HepG2 (cell line): ENCODE data around the gene CDC42EP5. TPM values are rescaled to one million over a fixed set of nuclear protein-coding genes. Genes with fewer than 3 reads are reported as not detected.

ENCODE experiments used
- ATAC-seq: fragments of 200-7000 bp; cut with Tn5 transposase; 3 replicates; pipeline ENCODE4 v1.9.1; 2020; ENCODE audit warnings: mild to moderate bottlenecking, moderate library complexity
- BruUV-seq: library from RNA; stranded (reverse); fragments of 400-500 nt; replicated peaks from 2 replicates; lab custom pipeline; 2021; lab: Mats Ljungman, UMichigan
- CTCF ChIA-PET: fragments of 300-600 bp; formaldehyde crosslinking; extraction: SDS; loops from one replicate; lab custom pipeline; 2021; ENCODE audit warnings: low total read pairs, inconsistent platforms, low intra/inter-chr PET ratio; lab: Yijun Ruan, JAX
- POLR2A ChIA-PET: fragments of 350-600 bp; sonication (Branson Sonifier 250); formaldehyde crosslinking; loops from one replicate; lab custom pipeline; 2020; ENCODE audit warnings: antibody characterized with exemption, inconsistent platforms; lab: Yijun Ruan, JAX
- DNase-seq: peaks from one replicate; pipeline ENCODE4 v3.0.0-alpha.2; 2015; ENCODE audit warnings: low spot score
- FAIRE-seq: peaks from 3 replicates; lab custom pipeline; 2011; peaks lifted over from hg19 to GRCh38; lab: Jason Lieb, UNC
- H2AFZ ChIP-seq: one replicate; pipeline ENCODE4 v1.6.1; 2011; ENCODE audit warnings: low read length, inconsistent platforms
- H3K27ac ChIP-seq: fragments of 300-600 bp; 3 replicates; pipeline ENCODE4 v1.8.0; 2011; ENCODE audit warnings: mixed run types, mild to moderate bottlenecking, mixed read lengths, low read length, inconsistent platforms; ENCODE audit not compliant: insufficient read depth; ENCODE audit errors: extremely low read length
- H3K27me3 ChIP-seq, 2 experiments: fragments of 200-600 bp in 1 of 2; 2 replicates in 1 of 2; 3 replicates in 1 of 2; pipeline versions ENCODE4 v1.6.0 to v1.8.0; 2011; ENCODE audit warnings: low read length in 2 of 2, mild to moderate bottlenecking in 2 of 2, moderate library complexity in 2 of 2, inconsistent platforms in 1 of 2; ENCODE audit not compliant: insufficient read depth in 2 of 2, control insufficient read depth in 1 of 2
- H3K36me3 ChIP-seq, 2 experiments: fragments of 200-600 bp in 1 of 2; replicated peaks in 1 of 2; 2 replicates in 1 of 2; 3 replicates in 1 of 2; pipeline versions ENCODE4 v1.5.1 to v1.8.0; 2011; ENCODE audit warnings: low read length in 2 of 2, inconsistent platforms in 1 of 2; ENCODE audit not compliant: insufficient read depth in 2 of 2, control insufficient read depth in 1 of 2
- H3K4me1 ChIP-seq: 2 replicates; pipeline ENCODE4 v1.5.1; 2012; ENCODE audit warnings: low read length, inconsistent platforms; ENCODE audit not compliant: insufficient read depth
- H3K4me2 ChIP-seq: 2 replicates; pipeline ENCODE4 v1.6.0; 2011; ENCODE audit warnings: low read depth, low read length, inconsistent platforms
- H3K4me3 ChIP-seq, 3 experiments: fragments of 200-600 bp in 1 of 3; sonication (generic), shearing (Covaris generic) in 1 of 3; replicated peaks in 1 of 3; 2 replicates each; pipeline ENCODE4 v1.5.1; 2011 to 2016; ENCODE audit warnings: low read length in 3 of 3, inconsistent platforms in 2 of 3, low read depth in 2 of 3, mild to moderate bottlenecking in 2 of 3, control low read depth in 1 of 3, mixed read lengths in 1 of 3; ENCODE audit not compliant: insufficient read depth in 1 of 3
- H3K79me2 ChIP-seq: one replicate; pipeline ENCODE4 v1.6.1; 2011; ENCODE audit warnings: low read length, inconsistent platforms; ENCODE audit not compliant: insufficient read depth
- H3K9ac ChIP-seq: 2 replicates; pipeline ENCODE4 v1.6.0; 2011; ENCODE audit warnings: mild to moderate bottlenecking, low read depth, low read length, inconsistent platforms; ENCODE audit not compliant: insufficient read depth
- H3K9me3 ChIP-seq: 2 replicates; pipeline ENCODE4 v1.5.1; 2012; ENCODE audit warnings: mild to moderate bottlenecking, low read length
- H4K20me1 ChIP-seq: 2 replicates; pipeline ENCODE4 v1.6.0; 2011; ENCODE audit warnings: inconsistent platforms, mild to moderate bottlenecking, low read length, moderate library complexity; ENCODE audit not compliant: insufficient read depth
- CTCF ChIP-seq: sonication (generic); formaldehyde crosslinking; IDR thresholded peaks from 2 replicates; pipeline ENCODE4 v1.5.0; 2020; ENCODE audit warnings: mild to moderate bottlenecking, missing genetic modification reagents, moderate library complexity
- JDP2 ChIP-seq: sonication (generic); formaldehyde crosslinking; IDR thresholded peaks from 2 replicates; pipeline ENCODE4 v1.8.1; 2022; ENCODE audit warnings: missing genetic modification reagents, borderline replicate concordance
- KAT7 ChIP-seq: IDR thresholded peaks from 2 replicates; pipeline ENCODE4 v1.6.1; 2018; ENCODE audit warnings: borderline replicate concordance, missing compliant biosample characterization
- NPAS2 ChIP-seq: sonication (generic); formaldehyde crosslinking; IDR thresholded peaks from 2 replicates; pipeline ENCODE4 v1.8.0; 2022; ENCODE audit warnings: mild to moderate bottlenecking, missing genetic modification reagents, borderline replicate concordance
- PAF1 ChIP-seq: IDR thresholded peaks from 2 replicates; pipeline ENCODE4 v1.6.1; 2016; ENCODE audit warnings: missing genetic modification reagents, missing compliant biosample characterization
- POGK ChIP-seq: sonication (generic); formaldehyde crosslinking; conservative IDR thresholded peaks from 2 replicates; pipeline ENCODE4 v1.8.0; 2022; ENCODE audit warnings: mild to moderate bottlenecking, moderate library complexity, missing genetic modification reagents
- SMC3 ChIP-seq: IDR thresholded peaks from 2 replicates; pipeline ENCODE4 v1.6.1; 2011; ENCODE audit warnings: low read length, improper control_type of control experiment
- STAG1 ChIP-seq: sonication (generic); formaldehyde crosslinking; IDR thresholded peaks from 2 replicates; pipeline ENCODE4 v1.4.0; 2020; ENCODE audit warnings: missing genetic modification reagents
- ZBTB7B ChIP-seq: sonication (generic); formaldehyde crosslinking; IDR thresholded peaks from 2 replicates; pipeline ENCODE4 v1.4.0; 2020; ENCODE audit warnings: missing genetic modification reagents
- ZNF274 ChIP-seq: sonication (generic); formaldehyde crosslinking; IDR thresholded peaks from 2 replicates; pipeline ENCODE4 v1.5.1; 2020; ENCODE audit warnings: mild to moderate bottlenecking, missing genetic modification reagents
- WGBS: methylation state at CpG from one replicate; pipeline ENCODE4 v1.1.6; 2017; ENCODE audit warnings: low lambda C conversion rate; 5-methylcytosine and 5-hydroxymethylcytosine counted together
- in situ Hi-C: cut with HindIII; loops from 2 replicates; pipeline ENCODE4 v1.10.0; 2017; ENCODE audit warnings: low pct_unique_long_range_greater_than_20kb; ENCODE audit not compliant: extremely low pct_ligation_motif_present
- intact Hi-C: fragments of 100-400 bp; cut with micrococcal nuclease; formaldehyde crosslinking; loops from one replicate; pipeline ENCODE4 v1.10.0; 2022; ENCODE audit not compliant: unreplicated experiment
- polyA plus RNA-seq, 8 experiments: library from polyadenylated mRNA; depleted of rRNA in 3 of 8; stranded (reverse) in 7 of 8; unstranded in 1 of 8; fragments of >200 nt; fragmentation: Illumina TruSeq in 4 of 8; extraction: Trizol in 4 of 8; gene quantifications; 2 replicates each; pipeline versions ENCODE4 v1.2.1 to v1.2.3, GENCODE V29; 2011 to 2016; ENCODE audit warnings: low read depth in 4 of 8, missing spikeins in 1 of 8, mixed read lengths in 1 of 8; ENCODE audit not compliant: insufficient read depth in 1 of 8
- total RNA-seq, 5 experiments: library from RNA; depleted of rRNA; stranded (reverse); fragments of >200 nt; fragmentation: Illumina TruSeq; extraction: Trizol; gene quantifications; 2 replicates each; pipeline ENCODE4 v1.2.3, GENCODE V29; 2016; ENCODE audit warnings: low read depth in 1 of 5

CDC42EP5 gene
- total and polyA plus RNA-seq, 2 of the 13 experiments (the other 11 are each of a cell fraction or from before 2014, with no cell fraction given): 0.41 to 1.6 TPM

- in situ Hi-C loops (no loop called here), intact Hi-C loops (no loop called here)
- ATAC-seq (peak; percentile 50; the same call in 2 of the 3 replicates), FAIRE-seq (peak; percentile 75), DNase-seq (peak; percentile 49)
- no peak overlapping the region for H3K27ac ChIP-seq
- TF ChIP-seq ZNF274 (no peak), SMC3 (peak; percentile 18; the same call in 1 of the 2 replicates), PAF1 (CRISPR knock-in tag) (no peak), KAT7 (CRISPR knock-in tag) (no peak), STAG1 (CRISPR knock-in tag) (peak; percentile 75), POGK (CRISPR knock-in tag) (no peak), ZBTB7B (CRISPR knock-in tag) (peak; percentile 63; the same call in 1 of the 2 replicates), NPAS2 (CRISPR knock-in tag) (no peak), JDP2 (CRISPR knock-in tag) (no peak), CTCF (CRISPR knock-in tag) (peak; percentile 88)
- no peak overlapping the region for H2AFZ ChIP-seq
- no peaks in the 10 kb centered on the region for H4K20me1 ChIP-seq
- H3K79me2 ChIP-seq: no peaks in the 10 kb centered on the region
- H3K36me3 ChIP-seq: no peaks in the 10 kb centered on the region
- no peaks in the 10 kb centered on the region for H3K9me3 ChIP-seq
- BruUV-seq: no TSS peak
- H3K4me1 ChIP-seq: peaks cover 18% of the 10 kb centered on the region
- 8% methylated on average over 16 of the region's 16 CpGs for WGBS
- H3K9ac ChIP-seq: no peak overlapping the region
- H3K27me3 ChIP-seq: no peaks in the 10 kb centered on the region
- no peak overlapping the region for H3K4me3 ChIP-seq
- H3K4me2 ChIP-seq: no peak overlapping the region
- POLR2A ChIA-PET: no interaction called here
- CTCF ChIA-PET: interaction anchor here (0.8 kb wide), 1 partner anchor 195 kb away, joined by 4 read pairs; no protein-coding TSS in a partner anchor
Observed at GRCh38 chr19:54481326-54481930, 8.3 kb upstream of the CDC42EP5 start.
